ENCODE results near the gene MEPE. TPM values are rescaled to one million over a fixed set of nuclear protein-coding genes. Genes with fewer than 3 reads are reported as not detected.

MEPE gene
- total and polyA plus RNA-seq, 2 of the 8 experiments (the other 6 are each of a cell fraction or from before 2014, with no cell fraction given): not detected

DNA sequence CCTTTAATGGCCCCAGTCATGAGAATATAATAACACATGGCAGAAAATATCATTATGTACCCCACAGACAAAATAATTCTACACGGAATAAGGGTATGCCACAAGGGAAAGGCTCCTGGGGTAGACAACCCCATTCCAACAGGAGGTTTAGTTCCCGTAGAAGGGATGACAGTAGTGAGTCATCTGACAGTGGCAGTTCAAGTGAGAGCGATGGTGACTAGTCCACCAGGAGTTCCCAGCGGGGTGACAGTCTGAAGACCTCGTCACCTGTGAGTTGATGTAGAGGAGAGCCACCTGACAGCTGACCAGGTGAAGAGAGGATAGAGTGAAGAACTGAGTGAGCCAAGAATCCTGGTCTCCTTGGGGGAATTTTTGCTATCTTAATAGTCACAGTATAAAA lies 13.5 kb downstream of the MEPE start (continued):
- TF ChIP-seq, protein P1, sequence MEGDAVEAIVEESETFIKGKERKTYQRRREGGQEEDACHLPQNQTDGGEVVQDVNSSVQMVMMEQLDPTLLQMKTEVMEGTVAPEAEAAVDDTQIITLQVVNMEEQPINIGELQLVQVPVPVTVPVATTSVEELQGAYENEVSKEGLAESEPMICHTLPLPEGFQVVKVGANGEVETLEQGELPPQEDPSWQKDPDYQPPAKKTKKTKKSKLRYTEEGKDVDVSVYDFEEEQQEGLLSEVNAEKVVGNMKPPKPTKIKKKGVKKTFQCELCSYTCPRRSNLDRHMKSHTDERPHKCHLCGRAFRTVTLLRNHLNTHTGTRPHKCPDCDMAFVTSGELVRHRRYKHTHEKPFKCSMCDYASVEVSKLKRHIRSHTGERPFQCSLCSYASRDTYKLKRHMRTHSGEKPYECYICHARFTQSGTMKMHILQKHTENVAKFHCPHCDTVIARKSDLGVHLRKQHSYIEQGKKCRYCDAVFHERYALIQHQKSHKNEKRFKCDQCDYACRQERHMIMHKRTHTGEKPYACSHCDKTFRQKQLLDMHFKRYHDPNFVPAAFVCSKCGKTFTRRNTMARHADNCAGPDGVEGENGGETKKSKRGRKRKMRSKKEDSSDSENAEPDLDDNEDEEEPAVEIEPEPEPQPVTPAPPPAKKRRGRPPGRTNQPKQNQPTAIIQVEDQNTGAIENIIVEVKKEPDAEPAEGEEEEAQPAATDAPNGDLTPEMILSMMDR (IDR thresholded peaks at IDR 0.05; ENCODE audit: control extremely low read depth in 1 of 3, insufficient read depth in 1 of 3, low read depth in 1 of 3, low read length in 3 of 3): no peak
- no peak for TF ChIP-seq RNF2 (IDR thresholded peaks at IDR 0.05; ENCODE audit: borderline replicate concordance, low read depth, low read length, missing control alignments, poor library complexity, severe bottlenecking)
- no peak for TF ChIP-seq SRF (IDR thresholded peaks at IDR 0.05; ENCODE audit: low read depth, low read length)
- TF ChIP-seq, protein P2, sequence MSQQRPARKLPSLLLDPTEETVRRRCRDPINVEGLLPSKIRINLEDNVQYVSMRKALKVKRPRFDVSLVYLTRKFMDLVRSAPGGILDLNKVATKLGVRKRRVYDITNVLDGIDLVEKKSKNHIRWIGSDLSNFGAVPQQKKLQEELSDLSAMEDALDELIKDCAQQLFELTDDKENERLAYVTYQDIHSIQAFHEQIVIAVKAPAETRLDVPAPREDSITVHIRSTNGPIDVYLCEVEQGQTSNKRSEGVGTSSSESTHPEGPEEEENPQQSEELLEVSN (IDR thresholded peaks at IDR 0.05): no peak
- TF ChIP-seq CHD2 (IDR thresholded peaks at IDR 0.05; ENCODE audit: low read length): no peak
